ENCODE results near the gene CFAP61. TPM values are rescaled to one million over a fixed set of nuclear protein-coding genes. Genes with fewer than 3 reads are reported as not detected.

CFAP61 gene
- total RNA-seq, 4 donors from 2014 or later = 0.38 TPM; not detected in 3

DNA sequence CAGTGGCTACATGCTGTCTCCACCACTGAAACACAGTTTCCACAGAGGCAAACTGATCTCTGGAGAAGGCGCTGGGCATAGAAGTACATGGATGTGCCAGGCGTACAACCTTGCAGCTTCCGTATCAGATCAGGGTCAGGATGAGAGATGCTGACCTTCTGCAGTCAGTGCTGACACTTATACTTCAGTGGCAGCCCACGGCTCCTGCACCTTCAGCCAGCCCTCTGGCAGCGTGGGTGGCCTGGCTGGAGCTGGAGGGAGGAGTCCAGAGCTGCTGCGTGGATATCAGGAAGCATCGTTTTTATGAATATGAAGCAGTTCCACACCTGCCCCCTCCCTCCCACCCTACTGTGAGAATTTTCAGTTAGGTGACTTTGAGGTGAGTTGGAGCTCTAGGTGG, 149.3 kb downstream of the CFAP61 start:
- no peak for DNase-seq
- intact Hi-C loops (cut with DNase I) = no loop called here
- TF ChIP-seq, protein P1, sequence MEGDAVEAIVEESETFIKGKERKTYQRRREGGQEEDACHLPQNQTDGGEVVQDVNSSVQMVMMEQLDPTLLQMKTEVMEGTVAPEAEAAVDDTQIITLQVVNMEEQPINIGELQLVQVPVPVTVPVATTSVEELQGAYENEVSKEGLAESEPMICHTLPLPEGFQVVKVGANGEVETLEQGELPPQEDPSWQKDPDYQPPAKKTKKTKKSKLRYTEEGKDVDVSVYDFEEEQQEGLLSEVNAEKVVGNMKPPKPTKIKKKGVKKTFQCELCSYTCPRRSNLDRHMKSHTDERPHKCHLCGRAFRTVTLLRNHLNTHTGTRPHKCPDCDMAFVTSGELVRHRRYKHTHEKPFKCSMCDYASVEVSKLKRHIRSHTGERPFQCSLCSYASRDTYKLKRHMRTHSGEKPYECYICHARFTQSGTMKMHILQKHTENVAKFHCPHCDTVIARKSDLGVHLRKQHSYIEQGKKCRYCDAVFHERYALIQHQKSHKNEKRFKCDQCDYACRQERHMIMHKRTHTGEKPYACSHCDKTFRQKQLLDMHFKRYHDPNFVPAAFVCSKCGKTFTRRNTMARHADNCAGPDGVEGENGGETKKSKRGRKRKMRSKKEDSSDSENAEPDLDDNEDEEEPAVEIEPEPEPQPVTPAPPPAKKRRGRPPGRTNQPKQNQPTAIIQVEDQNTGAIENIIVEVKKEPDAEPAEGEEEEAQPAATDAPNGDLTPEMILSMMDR (IDR thresholded peaks at IDR 0.05) = no peak
- TF ChIP-seq POLR2A (IDR thresholded peaks at IDR 0.05) = no peak

DNA sequence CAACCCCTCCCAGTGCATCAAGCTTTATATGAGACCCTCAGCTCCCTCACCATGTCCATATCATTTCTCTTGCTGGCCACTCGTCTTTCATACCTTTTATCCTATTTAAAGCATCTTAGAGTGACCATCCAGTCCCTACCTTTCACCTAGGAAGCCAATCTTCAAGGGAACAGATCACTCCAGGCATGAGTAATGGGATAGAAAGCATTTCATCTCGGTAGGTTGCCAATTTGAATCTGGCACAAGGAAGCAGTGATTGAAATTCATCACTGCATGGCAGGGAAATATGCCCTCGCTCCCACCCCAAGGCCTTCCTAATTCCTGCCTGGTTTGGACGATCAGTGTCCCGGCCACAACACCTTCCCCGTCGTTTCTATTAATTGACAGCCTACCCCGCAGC, 150.4 kb downstream of the CFAP61 start:
- intact Hi-C loops (cut with DNase I) = no loop called here

More for the DNA sequence above, 149.3 kb downstream of the CFAP61 start:
- H3K27me3 ChIP-seq = peaks cover 0 to 34% (median 0%) of the 10 kb centered on the region in 4 donors
- no peak overlapping the region for H3K4me3 ChIP-seq
- H3K36me3 ChIP-seq = no peaks in the 10 kb centered on the region
- no peaks in the 10 kb centered on the region for H3K4me1 ChIP-seq
- WGBS, 2 donors = 34 to 77% methylated on average over 4 to 5 of the region's 7 CpGs
- no peaks in the 10 kb centered on the region for H3K9me3 ChIP-seq
- H3K27ac ChIP-seq = no peak overlapping the region

DNA sequence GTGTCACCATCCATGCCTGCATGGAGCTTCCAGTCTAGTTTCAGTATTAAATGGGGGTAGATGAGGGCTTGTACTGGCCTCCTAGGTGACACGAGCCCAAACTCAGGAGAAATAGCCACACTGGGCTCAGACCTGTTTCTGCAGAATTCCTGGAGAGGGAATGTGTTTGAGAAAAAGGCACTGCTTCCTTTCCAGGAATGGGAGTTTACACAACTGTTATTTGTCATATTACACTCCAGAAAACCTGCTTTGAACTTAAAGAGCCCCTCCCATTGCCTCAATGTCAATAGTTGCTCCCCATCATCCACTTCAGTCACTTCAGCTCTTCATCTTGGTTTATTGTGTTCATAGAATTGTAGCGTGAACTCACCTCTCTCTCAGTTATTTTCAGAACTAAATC, 151.5 kb downstream of the CFAP61 start:
- intact Hi-C loops (cut with DNase I) = no loop called here
- no peaks in the 10 kb centered on the region for H3K9me3 ChIP-seq
- H3K27ac ChIP-seq = no peak overlapping the region
- WGBS, 2 donors = 23 to 51% methylated on average over 2 of the region's 2 CpGs
- no peak for TF ChIP-seq POLR2A (IDR thresholded peaks at IDR 0.05)
- TF ChIP-seq, protein P1 (IDR thresholded peaks at IDR 0.05) = no peak
- no peaks in the 10 kb centered on the region for H3K4me1 ChIP-seq
- H3K27me3 ChIP-seq = peaks cover 0 to 47% (median 0%) of the 10 kb centered on the region in 4 donors
- no peak overlapping the region for H3K4me3 ChIP-seq
- no peaks in the 10 kb centered on the region for H3K36me3 ChIP-seq
- DNase-seq = no peak

More for the DNA sequence above, 150.4 kb downstream of the CFAP61 start:
- H3K9me3 ChIP-seq = no peaks in the 10 kb centered on the region
- H3K4me1 ChIP-seq = no peaks in the 10 kb centered on the region
- H3K27me3 ChIP-seq = peaks cover 0 to 40% (median 0%) of the 10 kb centered on the region in 4 donors
- DNase-seq = no peak
- no peak overlapping the region for H3K27ac ChIP-seq
- WGBS, 2 donors = 69 to 75% methylated on average over 7 to 8 of the region's 8 CpGs
- no peak for TF ChIP-seq POLR2A (IDR thresholded peaks at IDR 0.05)
- TF ChIP-seq, protein P1 (IDR thresholded peaks at IDR 0.05) = no peak
- no peak overlapping the region for H3K4me3 ChIP-seq
- H3K36me3 ChIP-seq = no peaks in the 10 kb centered on the region

DNA sequence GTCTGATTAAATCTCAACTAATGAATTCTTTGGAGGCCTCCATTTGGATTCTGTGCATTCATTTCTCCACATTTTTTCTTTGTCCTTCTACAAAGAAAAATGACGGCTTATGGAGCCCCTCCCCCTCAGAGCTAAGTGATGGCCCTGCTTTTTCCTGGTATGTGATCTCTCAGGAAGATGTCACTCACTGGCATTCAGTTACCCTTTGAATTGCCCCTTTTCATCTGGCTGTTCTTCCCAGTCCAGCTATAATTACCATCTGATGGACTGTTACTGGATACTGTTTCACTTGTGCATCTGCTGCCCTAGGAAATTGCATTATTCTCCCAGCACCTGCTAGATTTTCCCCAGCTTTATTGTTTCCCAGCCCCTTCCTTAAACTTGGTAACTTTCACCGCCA, 151.9 kb downstream of the CFAP61 start:
- H3K4me1 ChIP-seq = no peaks in the 10 kb centered on the region
- WGBS, 2 donors = 46 to 66% methylated on average over 2 of the region's 2 CpGs
- no peak overlapping the region for H3K4me3 ChIP-seq
- H3K27ac ChIP-seq = no peak overlapping the region
- peaks cover 0 to 48% (median 0%) of the 10 kb centered on the region in 4 donors for H3K27me3 ChIP-seq
- H3K9me3 ChIP-seq = no peaks in the 10 kb centered on the region
- DNase-seq = no peak
- TF ChIP-seq, protein P1 (IDR thresholded peaks at IDR 0.05) = no peak
- no peak for TF ChIP-seq POLR2A (IDR thresholded peaks at IDR 0.05)
- intact Hi-C loops (cut with DNase I) = no loop called here
- H3K36me3 ChIP-seq = no peaks in the 10 kb centered on the region

DNA sequence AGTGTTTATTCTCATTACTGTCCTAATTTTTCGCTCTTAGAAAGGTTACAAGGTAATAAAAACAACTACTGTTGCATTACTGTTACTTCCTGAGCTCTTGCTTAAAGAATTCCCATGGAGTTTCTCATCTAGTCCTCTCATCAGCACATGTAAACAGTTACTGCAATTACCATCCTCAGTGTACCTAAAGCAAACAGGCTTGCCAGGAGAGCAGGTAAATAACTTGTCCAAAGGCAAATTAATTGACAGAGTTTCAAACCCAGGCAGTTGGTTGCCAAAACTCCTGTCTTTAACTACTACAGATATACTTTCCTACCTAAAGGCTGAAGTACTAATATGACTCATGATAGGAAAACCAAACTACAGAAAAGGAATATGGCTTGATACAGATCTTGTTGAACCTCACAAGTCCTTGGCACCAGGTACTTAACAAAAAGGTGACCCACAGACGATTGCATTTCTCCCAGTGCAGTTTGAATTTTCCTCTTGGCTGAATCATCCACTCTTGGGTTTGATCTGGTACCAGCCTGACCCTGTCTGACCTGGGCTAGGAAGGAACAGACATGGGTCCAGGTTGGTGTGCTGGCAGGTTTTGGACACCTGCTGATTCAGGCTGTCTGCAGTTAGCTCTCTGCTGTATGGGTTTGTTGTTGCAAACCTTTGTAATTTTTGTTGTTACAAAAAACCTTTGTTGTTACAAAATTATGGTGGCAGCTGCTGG, 153.0 kb downstream of the CFAP61 start:
- Histone ChIP-seq H3K27me3 (peaks cover 0 to 44% (median 0%) of the 10 kb centered on the region in 4 donors), H3K4me1 (no peaks in the 10 kb centered on the region), H3K36me3 (no peaks in the 10 kb centered on the region), H3K4me3 (no peak overlapping the region), H3K9me3 (no peaks in the 10 kb centered on the region), H3K27ac (no peak overlapping the region)
- TF ChIP-seq, protein P1 (IDR thresholded peaks at IDR 0.05) = no peak
- TF ChIP-seq POLR2A (IDR thresholded peaks at IDR 0.05) = no peak
- 41 to 44% methylated on average over 2 of the region's 2 CpGs for WGBS, 2 donors
- intact Hi-C loops (cut with DNase I) = no loop called here
- no peak for DNase-seq
